ENCODE results near the gene NACC1.

NACC1 gene

DNA sequence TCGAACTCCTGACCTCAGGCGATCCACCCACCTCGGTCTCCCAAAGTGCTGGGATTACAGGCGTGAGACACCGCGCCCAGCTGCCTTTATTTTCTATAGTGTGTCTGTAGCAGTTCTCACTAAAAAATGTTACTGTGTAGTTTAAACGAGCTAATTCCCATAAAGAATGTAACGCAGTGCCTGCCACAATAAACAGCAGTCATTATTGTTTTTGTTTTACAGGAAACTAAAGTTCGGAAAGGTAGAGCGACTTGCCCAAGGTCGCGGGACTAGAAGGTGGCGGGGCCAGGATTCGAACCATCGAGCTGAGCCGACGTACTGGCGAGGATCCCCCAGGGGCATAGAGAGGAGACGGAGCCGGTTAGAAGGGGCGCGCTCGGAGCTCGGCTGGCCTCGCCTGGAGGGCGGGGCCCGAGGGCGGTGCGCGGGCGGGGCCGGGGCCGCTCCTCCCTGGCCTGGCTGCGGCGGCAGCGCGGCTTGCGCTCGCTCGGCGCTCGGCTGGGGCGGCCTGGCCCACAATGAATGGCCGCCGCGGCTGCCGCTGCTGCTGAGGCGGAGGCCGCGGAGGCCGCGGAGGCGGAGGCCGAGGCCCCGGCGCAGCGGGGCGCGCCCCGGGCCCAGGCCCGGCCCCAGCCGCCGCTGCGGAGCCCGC, at the start of gene NACC1:
TSS of gene NACC1 (plus strand) at position 493 of the 652 bp plus-strand sequence. CDS start 16,944 bp downstream, outside the sequence.
- DNase-seq, result peak; percentile 96

- DNase-seq, result no peak
Observed at GRCh38 chr19:13069415-13070359, 48.4 kb upstream of the NACC1 start.

DNA sequence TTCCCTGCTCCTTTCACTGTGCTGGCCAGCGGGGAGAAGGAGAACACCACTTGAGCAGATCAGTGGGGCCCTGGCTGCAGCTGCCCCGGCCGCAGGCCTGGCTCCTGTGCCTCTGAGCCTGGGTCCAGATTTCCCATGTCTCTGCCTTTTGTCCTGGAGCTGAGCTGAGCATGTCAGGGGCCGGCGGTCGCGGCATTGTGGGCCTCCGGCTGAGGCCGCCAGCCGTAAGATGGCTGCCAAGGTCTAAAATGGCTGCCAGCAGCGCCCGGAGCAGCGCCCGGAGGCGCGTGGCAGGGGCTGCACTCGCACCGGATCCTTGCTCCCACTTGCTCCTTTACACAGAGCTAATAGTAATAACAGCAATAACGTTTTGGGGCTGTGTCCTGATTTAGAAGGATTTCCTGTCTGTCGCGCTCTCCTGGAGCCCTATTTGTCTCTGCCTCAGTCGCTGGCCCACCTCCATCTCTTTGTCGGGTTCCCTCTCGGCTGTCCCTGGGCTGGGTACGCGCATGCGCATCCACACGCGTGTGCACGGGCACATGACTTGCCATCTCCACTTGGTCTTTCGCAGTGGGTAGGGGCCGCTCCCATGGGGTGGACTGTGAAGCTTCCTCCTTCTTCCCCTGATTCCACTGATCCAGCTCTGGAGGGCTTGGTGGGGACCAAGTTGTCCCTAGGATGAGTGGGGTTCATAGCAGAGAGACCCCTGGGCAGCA, 47.5 kb upstream of the NACC1 start:
- no peak for DNase-seq

GRCh38 chr19:13071444-13072187, 46.4 kb upstream of the NACC1 start:
- DNase-seq, result no peak

DNA sequence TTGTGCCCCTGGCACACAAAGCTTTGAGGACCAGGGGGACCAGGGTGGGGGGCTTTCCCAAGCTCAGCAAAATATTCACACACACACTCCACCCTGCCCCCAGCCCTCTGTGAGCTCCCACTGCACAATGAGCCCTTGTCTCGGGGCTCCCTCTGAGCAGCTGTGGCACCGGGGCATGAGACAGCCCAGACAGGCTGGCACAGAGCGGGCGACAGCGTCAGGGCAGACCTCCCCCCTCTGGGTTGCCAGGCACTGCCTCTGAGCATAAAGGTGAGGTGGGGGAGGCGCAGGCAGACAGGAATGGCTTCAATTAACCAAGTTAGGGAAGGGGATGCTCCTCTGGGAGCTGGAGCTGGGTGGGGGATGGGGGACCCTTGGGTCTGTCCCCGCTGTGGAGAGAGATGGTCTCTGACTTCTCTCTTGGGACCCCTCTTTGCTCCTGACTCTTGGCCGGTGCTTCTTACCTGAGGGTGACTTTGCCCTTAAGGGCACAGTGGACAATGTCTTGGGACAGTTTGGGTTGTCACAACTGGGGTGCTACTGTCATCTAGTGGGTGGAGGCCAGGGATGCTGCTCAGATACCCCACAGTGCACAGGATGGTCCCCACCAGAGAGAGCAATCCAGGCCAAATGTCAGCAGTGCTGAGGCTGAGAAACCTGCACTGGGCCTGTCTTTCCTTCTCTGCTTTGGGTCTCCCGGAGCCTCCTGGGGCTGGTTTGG, 45.7 kb upstream of the NACC1 start:
- no peak for DNase-seq

GRCh38 chr19:13073263-13073662, 44.8 kb upstream of the NACC1 start:
- DNase-seq, result no peak

GRCh38 chr19:13074378-13074777, 43.7 kb upstream of the NACC1 start:
- no peak for DNase-seq

- no peak for DNase-seq
Observed at GRCh38 chr19:13076320-13076719, 41.7 kb upstream of the NACC1 start.

- no peak for DNase-seq
Observed at GRCh38 chr19:13076787-13077186, 41.3 kb upstream of the NACC1 start.

DNA sequence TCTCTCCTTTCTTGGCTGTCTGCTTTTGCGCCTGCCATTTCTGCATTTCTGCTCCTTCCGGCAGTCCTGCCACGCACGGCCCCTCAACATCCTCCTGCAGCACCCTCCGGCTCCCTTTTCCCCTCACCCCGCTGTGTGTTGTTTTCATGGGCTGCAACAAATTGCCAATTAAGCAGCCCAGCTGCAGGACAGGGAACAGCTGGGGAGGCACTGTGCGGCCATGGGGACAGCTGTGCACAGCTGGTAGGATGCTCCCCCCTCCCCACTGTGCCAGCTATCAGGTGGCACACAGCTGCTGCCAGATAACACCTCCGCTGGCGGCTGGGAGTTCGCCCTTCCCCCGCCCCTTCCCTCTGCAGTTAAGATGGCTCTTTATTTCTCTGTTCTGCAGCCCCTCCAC, 40.8 kb upstream of the NACC1 start:
- DNase-seq, result no peak

- DNase-seq, result no peak
Observed at GRCh38 chr19:13078381-13078780, 39.7 kb upstream of the NACC1 start.

DNA sequence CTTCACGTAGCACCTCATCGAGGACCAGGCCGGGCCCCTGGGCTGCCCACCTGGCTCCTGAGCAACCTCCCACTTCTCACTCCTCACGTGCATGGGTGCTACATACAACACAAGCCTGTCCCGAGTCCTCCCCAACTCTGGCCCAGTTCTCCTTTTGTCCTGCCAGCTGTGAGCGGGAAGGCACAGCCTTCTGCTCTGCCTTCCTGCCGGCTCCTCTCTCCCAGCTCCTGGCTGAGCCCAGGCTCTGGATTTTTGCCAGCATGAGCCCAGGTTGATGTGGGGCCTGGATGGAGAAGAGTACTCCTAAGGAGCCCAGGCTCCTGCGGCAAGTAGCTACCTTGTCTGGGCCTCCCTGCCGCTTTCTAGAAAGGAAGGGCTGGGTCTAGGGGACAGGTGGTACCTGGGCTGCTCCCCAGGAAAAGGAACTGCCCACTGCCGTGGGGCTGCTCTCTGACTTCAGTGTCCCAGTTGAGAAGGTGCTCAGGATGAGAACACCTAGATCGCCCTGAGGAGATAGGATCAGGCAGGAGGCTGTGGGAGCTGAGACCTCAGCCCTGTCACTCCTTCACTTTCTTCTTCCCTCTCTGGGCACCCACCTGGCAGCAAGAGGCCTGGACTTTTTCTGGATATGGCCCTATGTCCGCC, 39.0 kb upstream of the NACC1 start:
- DNase-seq, result no peak

GRCh38 chr19:13079542-13079986, 38.5 kb upstream of the NACC1 start:
- DNase-seq, result no peak

- DNase-seq, result no peak
Observed at GRCh38 chr19:13082192-13083007, 35.7 kb upstream of the NACC1 start.

DNA sequence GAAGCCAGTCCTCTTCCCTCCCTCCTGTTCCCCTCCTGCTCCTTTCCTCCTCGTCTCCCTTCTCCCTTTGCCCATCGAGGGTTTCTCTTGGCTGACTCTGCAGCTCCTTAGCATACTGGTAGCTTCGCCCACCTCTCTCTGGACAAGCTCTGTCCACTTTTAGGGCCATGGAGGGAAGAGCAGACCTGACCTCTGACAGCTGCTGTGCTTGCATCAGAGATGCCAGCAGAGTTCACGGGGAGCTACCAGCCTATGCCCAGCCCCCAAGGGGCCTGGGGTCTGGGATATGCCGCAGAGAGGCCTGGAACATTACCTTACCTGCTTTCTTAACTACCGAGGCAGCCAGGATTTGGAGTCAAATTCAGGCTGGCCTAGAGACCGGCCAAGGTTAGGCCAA, 35.1 kb upstream of the NACC1 start:
- DNase-seq, result no peak

GRCh38 chr19:13083627-13084026, 34.4 kb upstream of the NACC1 start:
- no peak for DNase-seq

DNA sequence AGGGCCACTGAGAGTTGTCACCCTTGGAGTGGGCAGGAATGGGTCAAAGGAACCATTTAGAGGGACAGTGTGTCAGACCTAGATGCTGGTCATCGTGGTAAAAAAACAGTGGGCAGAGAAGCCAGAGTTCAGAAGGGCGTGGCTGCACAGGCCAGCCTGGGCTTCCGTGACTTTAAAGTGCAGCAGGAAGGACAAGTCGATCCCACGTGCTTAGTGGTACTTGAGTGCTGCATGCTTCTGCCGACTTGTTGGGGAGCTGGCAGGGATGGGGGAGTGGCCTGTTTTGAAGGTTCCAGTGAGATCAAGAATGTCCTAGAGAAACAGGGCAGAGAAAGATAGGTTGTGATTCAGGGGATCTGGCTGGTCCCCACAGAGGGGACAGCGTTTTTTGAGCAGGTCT, 32.4 kb upstream of the NACC1 start:
- DNase-seq, result no peak

GRCh38 chr19:13086341-13086740, 31.7 kb upstream of the NACC1 start:
- DNase-seq, result no peak

DNA sequence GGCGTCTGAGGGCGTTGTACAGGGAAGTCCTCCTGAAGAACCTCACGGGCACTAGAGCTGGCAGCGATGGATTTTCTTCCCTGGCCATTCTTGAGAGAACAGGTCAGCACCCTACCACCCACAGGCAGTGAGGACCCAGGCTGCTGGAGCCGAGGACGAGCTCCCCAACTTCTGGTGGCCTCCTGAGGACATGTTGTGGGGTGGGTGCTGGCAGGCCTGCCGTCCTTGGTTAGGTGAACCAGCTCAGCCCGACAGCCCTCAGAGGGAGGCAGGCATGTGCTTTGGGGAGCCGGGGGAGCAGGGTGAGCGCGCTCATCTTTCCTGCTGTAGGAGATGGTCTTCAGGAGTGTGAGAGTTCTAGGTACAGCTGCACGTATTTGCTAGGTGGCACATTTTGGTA, 30.8 kb upstream of the NACC1 start:
- DNase-seq, result no peak

- DNase-seq, result no peak
Observed at GRCh38 chr19:13087795-13088537, 30.1 kb upstream of the NACC1 start.
